SU-DHL-6 (cell line): ENCODE measurements around the gene DTYMK.
A peak's percentile ranks its signal among the peaks of the same experiment; 100 is the strongest.

Experiments
- CTCF ChIP-seq: fragments of 200-600 bp; sonication (generic); IDR thresholded peaks from one replicate; pipeline ENCODE4 v1.5.1; 2017; ENCODE audit warnings: antibody characterized with exemption, mild to moderate bottlenecking, low read length, moderate library complexity; ENCODE audit not compliant: insufficient read depth, poor library complexity, severe bottlenecking
- EZH2phosphoT487 ChIP-seq: fragments of 200-600 bp; sonication (generic), shearing (Covaris generic); conservative IDR thresholded peaks from 2 replicates; pipeline ENCODE4 v1.6.1; 2018; ENCODE audit warnings: mild to moderate bottlenecking, antibody characterized with exemption, low read length, moderate library complexity, mixed read lengths

- TF ChIP-seq CTCF (peak; percentile 69), EZH2phosphoT487 (no peak)
These were observed 15.8 kb upstream of the DTYMK start for GRCh38 chr2:241702155-241703031.
